HepG2 (cell line): ENCODE results near the gene MCC.

ENCODE experiments used
- ATF1 ChIP-seq: IDR thresholded peaks from 2 replicates; pipeline ENCODE4 v1.6.1; 2016; ENCODE audit warnings: mild to moderate bottlenecking, control low read depth
- CREM ChIP-seq, 2 experiments: sonication (generic) in 1 of 2; formaldehyde crosslinking in 1 of 2; IDR thresholded peaks; 2 replicates each; pipeline versions ENCODE4 v1.4.0 to v1.6.1; 2016 to 2020; ENCODE audit warnings: antibody characterized with exemption in 1 of 2, mild to moderate bottlenecking in 1 of 2, missing genetic modification reagents in 1 of 2
- FOSL2 ChIP-seq: sonication (generic); formaldehyde crosslinking; IDR thresholded peaks from 2 replicates; pipeline ENCODE4 v1.4.0; 2020; ENCODE audit warnings: missing genetic modification reagents
- JUN ChIP-seq: sonication (generic); formaldehyde crosslinking; IDR thresholded peaks from 2 replicates; pipeline ENCODE4 v1.4.0; 2020; ENCODE audit warnings: mild to moderate bottlenecking, missing genetic modification reagents
- MTF1 ChIP-seq: sonication (generic); formaldehyde crosslinking; IDR thresholded peaks from 2 replicates; pipeline ENCODE4 v1.5.0; 2020; ENCODE audit warnings: missing genetic modification reagents
- POLR2AphosphoS5 ChIP-seq: IDR thresholded peaks from 2 replicates; pipeline ENCODE4 v1.6.1; 2012; ENCODE audit warnings: low read depth, low read length
- SNAI1 ChIP-seq: sonication (generic); formaldehyde crosslinking; IDR thresholded peaks from 2 replicates; pipeline ENCODE4 v1.5.0; 2020; ENCODE audit warnings: mild to moderate bottlenecking, missing genetic modification reagents, borderline replicate concordance
- ZNF10 ChIP-seq: sonication (generic); formaldehyde crosslinking; IDR thresholded peaks from 2 replicates; pipeline ENCODE4 v1.4.0; 2020; ENCODE audit warnings: mild to moderate bottlenecking, low read depth, missing genetic modification reagents, borderline replicate concordance
- ZNF512B ChIP-seq: sonication (generic); formaldehyde crosslinking; IDR thresholded peaks from 2 replicates; pipeline ENCODE4 v1.5.1; 2020; ENCODE audit warnings: missing genetic modification reagents, mild to moderate bottlenecking, borderline replicate concordance
- TF ChIP-seq, protein P1 (sequence below): fragments of 450-650 bp; IDR thresholded peaks from 2 replicates; pipeline ENCODE4 v1.6.1; 2017

DNA sequence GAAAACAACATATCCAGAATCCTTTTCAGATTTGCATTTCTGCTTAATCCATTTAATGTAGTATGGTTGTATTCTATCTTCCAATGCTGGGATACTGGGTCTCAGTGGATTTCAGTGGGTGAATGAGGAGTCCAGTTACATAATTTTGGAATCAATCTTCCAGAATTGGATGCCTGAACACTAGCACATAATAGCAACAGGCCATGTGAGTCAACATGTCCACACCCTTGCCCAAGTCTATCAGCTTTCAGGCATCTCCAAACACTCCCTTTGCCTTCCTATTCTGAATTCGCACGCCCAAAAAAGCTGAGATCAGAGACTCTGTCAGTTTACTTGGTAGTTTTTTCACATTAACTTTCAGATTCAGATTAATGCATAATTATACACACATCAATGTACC lies 256.0 kb downstream of the MCC start:
- TF ChIP-seq ZNF512B (no peak), SNAI1 (CRISPR knock-in tag) (no peak), CREM (IDR thresholded peaks at IDR 0.05) (no peak), CREM (CRISPR knock-in tag; IDR thresholded peaks at IDR 0.05) (no peak), POLR2AphosphoS5 (no peak), JUN (no peak), MTF1 (no peak), FOSL2 (CRISPR knock-in tag) (no peak), ZNF10 (CRISPR knock-in tag) (no peak), ATF1 (CRISPR knock-in tag) (no peak)
- TF ChIP-seq, protein P1, sequence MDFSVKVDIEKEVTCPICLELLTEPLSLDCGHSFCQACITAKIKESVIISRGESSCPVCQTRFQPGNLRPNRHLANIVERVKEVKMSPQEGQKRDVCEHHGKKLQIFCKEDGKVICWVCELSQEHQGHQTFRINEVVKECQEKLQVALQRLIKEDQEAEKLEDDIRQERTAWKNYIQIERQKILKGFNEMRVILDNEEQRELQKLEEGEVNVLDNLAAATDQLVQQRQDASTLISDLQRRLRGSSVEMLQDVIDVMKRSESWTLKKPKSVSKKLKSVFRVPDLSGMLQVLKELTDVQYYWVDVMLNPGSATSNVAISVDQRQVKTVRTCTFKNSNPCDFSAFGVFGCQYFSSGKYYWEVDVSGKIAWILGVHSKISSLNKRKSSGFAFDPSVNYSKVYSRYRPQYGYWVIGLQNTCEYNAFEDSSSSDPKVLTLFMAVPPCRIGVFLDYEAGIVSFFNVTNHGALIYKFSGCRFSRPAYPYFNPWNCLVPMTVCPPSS, result no peak
